Spleen (tissue), 11 donors: ENCODE data around the gene BARHL1. TPM values are rescaled to one million over a fixed set of nuclear protein-coding genes. Genes with fewer than 3 reads are reported as not detected.

Experiments
- DNase-seq: peaks from one replicate; pipeline ENCODE4 v3.0.0-alpha.2; 2020
- H3K27ac ChIP-seq, 8 donors: fragments of 200-600 bp; sonication (generic) in 7 of 8; 1 replicate in 4 of 8; 2 replicates in 4 of 8; pipeline versions ENCODE4 v1.5.0 to v1.8.0; 2016 to 2021; ENCODE audit warnings: inconsistent platforms in 4 of 8, mild to moderate bottlenecking in 4 of 8, moderate library complexity in 1 of 8
- H3K27me3 ChIP-seq, 7 donors: fragments of 200-600 bp; sonication (generic) in 6 of 7; replicated peaks in 1 of 7; 1 replicate in 4 of 7; 2 replicates in 3 of 7; pipeline versions ENCODE4 v1.5.0 to v1.8.0; 2016 to 2021; ENCODE audit warnings: inconsistent platforms in 3 of 7, mild to moderate bottlenecking in 1 of 7
- H3K36me3 ChIP-seq, 6 donors: fragments of 200-600 bp; sonication (generic) in 5 of 6; 1 replicate in 4 of 6; 2 replicates in 2 of 6; pipeline versions ENCODE4 v1.5.0 to v1.8.0; 2016 to 2021; ENCODE audit warnings: inconsistent platforms in 2 of 6
- H3K4me1 ChIP-seq, 6 donors: fragments of 200-600 bp; sonication (generic) in 5 of 6; 1 replicate in 3 of 6; 2 replicates in 3 of 6; pipeline versions ENCODE4 v1.5.0 to v1.8.0; 2016 to 2021; ENCODE audit warnings: inconsistent platforms in 3 of 6
- H3K4me3 ChIP-seq, 8 donors: fragments of 200-600 bp; sonication (generic) in 7 of 8; 1 replicate in 4 of 8; 2 replicates in 4 of 8; pipeline versions ENCODE4 v1.5.0 to v1.8.0; 2016 to 2021; ENCODE audit warnings: inconsistent platforms in 4 of 8, mild to moderate bottlenecking in 4 of 8, moderate library complexity in 2 of 8
- H3K9me3 ChIP-seq, 8 donors: fragments of 200-600 bp; sonication (generic) in 7 of 8; 1 replicate in 4 of 8; 2 replicates in 4 of 8; pipeline versions ENCODE4 v1.5.0 to v1.8.0; 2016 to 2021; ENCODE audit warnings: inconsistent platforms in 4 of 8
- POLR2A ChIP-seq, 3 donors: fragments of 450-650 bp; IDR thresholded peaks; one replicate each; pipeline ENCODE4 v1.5.1; 2017; ENCODE audit warnings: antibody characterized with exemption in 3 of 3, mild to moderate bottlenecking in 1 of 3
- POLR2AphosphoS5 ChIP-seq, 3 donors: sonication (generic); formaldehyde crosslinking; IDR thresholded peaks; one replicate each; pipeline ENCODE4 v1.5.1; 2017; ENCODE audit warnings: antibody characterized with exemption in 3 of 3
- WGBS, 5 donors: extraction: QIAGEN DNeasy Blood & Tissue Kit in 3 of 5; methylation state at CpG; one replicate each; pipeline versions ENCODE4 v1.1.5 to v1.1.7; 2013 to 2018; 5-methylcytosine and 5-hydroxymethylcytosine counted together
- intact Hi-C: fragments of 100-400 bp; cut with DNase I; formaldehyde crosslinking; loops from one replicate; pipeline ENCODE4 v1.15.0; 2023; ENCODE audit warnings: low total_unique reads
- polyA plus RNA-seq, 3 donors: library from polyadenylated mRNA; stranded (reverse); fragments of 200-250 nt; gene quantifications; one replicate each; pipeline ENCODE4 v1.2.1, GENCODE V29; 2013
- total RNA-seq, 7 donors: library from RNA; depleted of rRNA in 3 of 7; stranded (reverse); fragments of >200 nt in 3 of 7; fragmentation: NEBNext Ultra II Directional in 4 of 7; extraction: Animal tissue kit (Norgen Biotek cat#: 25700) in 4 of 7; gene quantifications; one replicate each; pipeline versions ENCODE4 v1.1.0 to v1.2.1, GENCODE V29; 2016 to 2021
- TF ChIP-seq, protein P1 (sequence below), 11 experiments: fragments of 200-600 bp in 7 of 11; fragments of 450-650 bp in 4 of 11; sonication (generic) in 4 of 11; IDR thresholded peaks in 8 of 11; conservative IDR thresholded peaks in 3 of 11; 1 replicate in 7 of 11; 2 replicates in 4 of 11; pipeline versions ENCODE4 v1.4.0 to v1.8.0; 2016 to 2021; ENCODE audit warnings: antibody characterized with exemption in 11 of 11, inconsistent platforms in 4 of 11, mild to moderate bottlenecking in 1 of 11
- donor health status: healthy with polysubstance abuse.
- donor health status: DM: no; HTN: no; CAD: no; lungs with moderate emphysema.
- donor health status: DM: no; HTN: no; CAD: no.
- donor health status: Bipolar disorder and iron deficiency.
- donor health status: healthy.
- donor health status: DM: no; HTN: no; CAD: no.
- donor health status: DM: yes; HTN: yes; CAD: no.

The BARHL1 gene
- total and polyA plus RNA-seq, 10 donors, result not detected

- Histone ChIP-seq H3K27me3 (peaks cover 0 to 28% (median 23%) of the 10 kb centered on the region in 7 donors), H3K36me3 (peaks cover 6 to 76% (median 36%) of the 10 kb centered on the region in 6 donors), H3K4me1 (peaks cover 0 to 10% (median 0%) of the 10 kb centered on the region in 6 donors), H3K9me3 (no peaks in the 10 kb centered on the region), H3K27ac (no peak overlapping the region), H3K4me3 (no peak overlapping the region)
- intact Hi-C loops, result no loop called here
- TF ChIP-seq, protein P1, sequence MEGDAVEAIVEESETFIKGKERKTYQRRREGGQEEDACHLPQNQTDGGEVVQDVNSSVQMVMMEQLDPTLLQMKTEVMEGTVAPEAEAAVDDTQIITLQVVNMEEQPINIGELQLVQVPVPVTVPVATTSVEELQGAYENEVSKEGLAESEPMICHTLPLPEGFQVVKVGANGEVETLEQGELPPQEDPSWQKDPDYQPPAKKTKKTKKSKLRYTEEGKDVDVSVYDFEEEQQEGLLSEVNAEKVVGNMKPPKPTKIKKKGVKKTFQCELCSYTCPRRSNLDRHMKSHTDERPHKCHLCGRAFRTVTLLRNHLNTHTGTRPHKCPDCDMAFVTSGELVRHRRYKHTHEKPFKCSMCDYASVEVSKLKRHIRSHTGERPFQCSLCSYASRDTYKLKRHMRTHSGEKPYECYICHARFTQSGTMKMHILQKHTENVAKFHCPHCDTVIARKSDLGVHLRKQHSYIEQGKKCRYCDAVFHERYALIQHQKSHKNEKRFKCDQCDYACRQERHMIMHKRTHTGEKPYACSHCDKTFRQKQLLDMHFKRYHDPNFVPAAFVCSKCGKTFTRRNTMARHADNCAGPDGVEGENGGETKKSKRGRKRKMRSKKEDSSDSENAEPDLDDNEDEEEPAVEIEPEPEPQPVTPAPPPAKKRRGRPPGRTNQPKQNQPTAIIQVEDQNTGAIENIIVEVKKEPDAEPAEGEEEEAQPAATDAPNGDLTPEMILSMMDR (IDR thresholded peaks at IDR 0.05 in 8 of 11, conservative IDR thresholded peaks at IDR 0.05 in 3 of 11), result no peak
- DNase-seq, result no peak
- 90 to 93% (median 91%) methylated on average over 6 of the region's 6 CpGs for WGBS, 5 donors
These were observed 12.9 kb downstream of the BARHL1 start for GRCh38 chr9:132595319-132595718.

GRCh38 chr9:132596200-132596599 is 13.8 kb downstream of the BARHL1 start:
- Histone ChIP-seq H3K27me3 (peaks cover 0 to 20% (median 14%) of the 10 kb centered on the region in 7 donors), H3K4me3 (no peak overlapping the region), H3K4me1 (peaks cover 0 to under 1% (median 0%) of the 10 kb centered on the region in 6 donors), H3K36me3 (peaks cover 6 to 85% (median 42%) of the 10 kb centered on the region in 6 donors), H3K27ac (no peak overlapping the region), H3K9me3 (no peaks in the 10 kb centered on the region)
- intact Hi-C loops, result no loop called here
- no peak for DNase-seq
- WGBS, 5 donors, result 63 to 77% (median 72%) methylated on average over 3 of the region's 3 CpGs
- TF ChIP-seq, protein P1 (IDR thresholded peaks at IDR 0.05 in 8 of 11, conservative IDR thresholded peaks at IDR 0.05 in 3 of 11), result no peak
- TF ChIP-seq POLR2A (IDR thresholded peaks at IDR 0.05), result no peak
- no peak for TF ChIP-seq POLR2AphosphoS5 (IDR thresholded peaks at IDR 0.05)

- intact Hi-C loops, result no loop called here
- Histone ChIP-seq H3K4me3 (no peak overlapping the region), H3K36me3 (peaks cover 6 to 95% (median 49%) of the 10 kb centered on the region in 6 donors), H3K27me3 (peaks cover 0 to 9% (median 4%) of the 10 kb centered on the region in 7 donors), H3K27ac (no peak overlapping the region), H3K9me3 (no peaks in the 10 kb centered on the region), H3K4me1 (no peaks in the 10 kb centered on the region)
- WGBS, 5 donors, result 78 to 89% (median 86%) methylated on average over 13 to 16 of the region's 16 CpGs
- DNase-seq, result no peak
- TF ChIP-seq, protein P1 (IDR thresholded peaks at IDR 0.05 in 8 of 11, conservative IDR thresholded peaks at IDR 0.05 in 3 of 11), result no peak
- TF ChIP-seq POLR2AphosphoS5 (IDR thresholded peaks at IDR 0.05) (no peak), POLR2A (IDR thresholded peaks at IDR 0.05) (no peak)
These were observed 14.8 kb downstream of the BARHL1 start for GRCh38 chr9:132597073-132597775.

GRCh38 chr9:132600326-132600984 is 18.0 kb downstream of the BARHL1 start:
- 84 to 95% (median 93%) methylated on average over 12 of the region's 12 CpGs for WGBS, 5 donors

More at GRCh38 chr9:132600326-132600984, 18.0 kb downstream of the BARHL1 start:
- Histone ChIP-seq H3K27ac (no peak overlapping the region), H3K4me1 (no peaks in the 10 kb centered on the region), H3K9me3 (no peaks in the 10 kb centered on the region), H3K36me3 (peaks cover 0 to 100% (median 51%) of the 10 kb centered on the region in 6 donors), H3K27me3 (no peaks in the 10 kb centered on the region), H3K4me3 (no peak overlapping the region)
- intact Hi-C loops, result no loop called here
- TF ChIP-seq POLR2A (IDR thresholded peaks at IDR 0.05) (no peak), POLR2AphosphoS5 (IDR thresholded peaks at IDR 0.05) (no peak)
- TF ChIP-seq, protein P1 (IDR thresholded peaks at IDR 0.05 in 8 of 11, conservative IDR thresholded peaks at IDR 0.05 in 3 of 11), result no peak
- no peak for DNase-seq
